Measurements from ENCODE around the gene BABAM2.

BABAM2 gene

GRCh38 chr2:27884601-27885000 is 5.9 kb upstream of the BABAM2 start:
- Histone ChIP-seq H2AFZ (ENCODE audit: low read depth, low read length, severe bottlenecking) (no peak overlapping the region), H3K9me3 (ENCODE audit: insufficient read depth, low read length) (no peaks in the 10 kb centered on the region), H3K9ac (ENCODE audit: low read length) (no peak overlapping the region), H3K4me3 (ENCODE audit: insufficient read depth, low read length, poor library complexity, severe bottlenecking) (no peak overlapping the region), H3K27me3 (ENCODE audit: low read length) (no peaks in the 10 kb centered on the region), H3K36me3 (ENCODE audit: low read length) (no peaks in the 10 kb centered on the region), H3K79me2 (ENCODE audit: insufficient read depth, low read length) (no peaks in the 10 kb centered on the region), H3F3A (ENCODE audit: insufficient read depth) (no peaks in the 10 kb centered on the region), H4K20me1 (ENCODE audit: low read depth, low read length) (no peaks in the 10 kb centered on the region), H3K27ac (ENCODE audit: low read depth, low read length) (no peak overlapping the region), H3K4me2 (ENCODE audit: low read depth, low read length, poor library complexity, severe bottlenecking) (no peak overlapping the region), H3K9me2 (replicated peaks; ENCODE audit: insufficient read depth, low read length) (no peaks in the 10 kb centered on the region)
- TF ChIP-seq EZH2phosphoT487 (conservative IDR thresholded peaks at IDR 0.05; ENCODE audit: low read length) (no peak), CTCF (IDR thresholded peaks at IDR 0.05; ENCODE audit: insufficient read depth, low read length, poor library complexity, severe bottlenecking) (no peak)

- Histone ChIP-seq H4K20me1 (ENCODE audit: low read depth, low read length) (no peaks in the 10 kb centered on the region), H3K79me2 (ENCODE audit: insufficient read depth, low read length) (no peaks in the 10 kb centered on the region), H3K9me3 (ENCODE audit: insufficient read depth, low read length) (no peaks in the 10 kb centered on the region), H3K36me3 (ENCODE audit: low read length) (no peaks in the 10 kb centered on the region), H3F3A (ENCODE audit: insufficient read depth) (no peaks in the 10 kb centered on the region), H2AFZ (ENCODE audit: low read depth, low read length, severe bottlenecking) (no peak overlapping the region), H3K27me3 (ENCODE audit: low read length) (no peaks in the 10 kb centered on the region), H3K9me2 (replicated peaks; ENCODE audit: insufficient read depth, low read length) (no peaks in the 10 kb centered on the region), H3K4me2 (ENCODE audit: low read depth, low read length, poor library complexity, severe bottlenecking) (no peak overlapping the region), H3K4me3 (ENCODE audit: insufficient read depth, low read length, poor library complexity, severe bottlenecking) (no peak overlapping the region), H3K27ac (ENCODE audit: low read depth, low read length) (no peak overlapping the region), H3K9ac (ENCODE audit: low read length) (no peak overlapping the region)
- TF ChIP-seq CTCF (IDR thresholded peaks at IDR 0.05; ENCODE audit: insufficient read depth, low read length, poor library complexity, severe bottlenecking) (no peak), EZH2phosphoT487 (conservative IDR thresholded peaks at IDR 0.05; ENCODE audit: low read length) (no peak)
These were observed 5.3 kb upstream of the BABAM2 start for GRCh38 chr2:27885234-27885633.

- H3K79me2 ChIP-seq (ENCODE audit: insufficient read depth, low read length), result no peaks in the 10 kb centered on the region
- no peaks in the 10 kb centered on the region for H3K36me3 ChIP-seq (ENCODE audit: low read length)
- H3K9me3 ChIP-seq (ENCODE audit: insufficient read depth, low read length), result no peaks in the 10 kb centered on the region
- no peaks in the 10 kb centered on the region for H3K9me2 ChIP-seq (replicated peaks; ENCODE audit: insufficient read depth, low read length)
- no peak overlapping the region for H3K9ac ChIP-seq (ENCODE audit: low read length)
- no peaks in the 10 kb centered on the region for H3K27me3 ChIP-seq (ENCODE audit: low read length)
- no peak overlapping the region for H2AFZ ChIP-seq (ENCODE audit: low read depth, low read length, severe bottlenecking)
- H3K4me3 ChIP-seq (ENCODE audit: insufficient read depth, low read length, poor library complexity, severe bottlenecking), result no peak overlapping the region
- H3K4me2 ChIP-seq (ENCODE audit: low read depth, low read length, poor library complexity, severe bottlenecking), result no peak overlapping the region
- no peaks in the 10 kb centered on the region for H4K20me1 ChIP-seq (ENCODE audit: low read depth, low read length)
- no peaks in the 10 kb centered on the region for H3F3A ChIP-seq (ENCODE audit: insufficient read depth)
- H3K27ac ChIP-seq (ENCODE audit: low read depth, low read length), result no peak overlapping the region
- TF ChIP-seq EZH2phosphoT487 (conservative IDR thresholded peaks at IDR 0.05; ENCODE audit: low read length), result no peak
- TF ChIP-seq CTCF (IDR thresholded peaks at IDR 0.05; ENCODE audit: insufficient read depth, low read length, poor library complexity, severe bottlenecking), result no peak
These were observed 4.9 kb upstream of the BABAM2 start for GRCh38 chr2:27885661-27886060.

Data from SU-DHL-6 (cell line).